ENCODE measurements around the gene EZR.
"Not testable (repeated sequence)": the region's sequence is repeated elsewhere in the genome, so short reads cannot be mapped to it uniquely, and the experiment has no call there.

Gene EZR

GRCh38 chr6:158840465-158840864, 21.3 kb upstream of the EZR start:
- DNase-seq, result no peak

GRCh38 chr6:158839796-158840195, 20.6 kb upstream of the EZR start:
- DNase-seq, result no peak

GRCh38 chr6:158838790-158839189, 19.6 kb upstream of the EZR start:
- not testable (repeated sequence) for DNase-seq

DNA sequence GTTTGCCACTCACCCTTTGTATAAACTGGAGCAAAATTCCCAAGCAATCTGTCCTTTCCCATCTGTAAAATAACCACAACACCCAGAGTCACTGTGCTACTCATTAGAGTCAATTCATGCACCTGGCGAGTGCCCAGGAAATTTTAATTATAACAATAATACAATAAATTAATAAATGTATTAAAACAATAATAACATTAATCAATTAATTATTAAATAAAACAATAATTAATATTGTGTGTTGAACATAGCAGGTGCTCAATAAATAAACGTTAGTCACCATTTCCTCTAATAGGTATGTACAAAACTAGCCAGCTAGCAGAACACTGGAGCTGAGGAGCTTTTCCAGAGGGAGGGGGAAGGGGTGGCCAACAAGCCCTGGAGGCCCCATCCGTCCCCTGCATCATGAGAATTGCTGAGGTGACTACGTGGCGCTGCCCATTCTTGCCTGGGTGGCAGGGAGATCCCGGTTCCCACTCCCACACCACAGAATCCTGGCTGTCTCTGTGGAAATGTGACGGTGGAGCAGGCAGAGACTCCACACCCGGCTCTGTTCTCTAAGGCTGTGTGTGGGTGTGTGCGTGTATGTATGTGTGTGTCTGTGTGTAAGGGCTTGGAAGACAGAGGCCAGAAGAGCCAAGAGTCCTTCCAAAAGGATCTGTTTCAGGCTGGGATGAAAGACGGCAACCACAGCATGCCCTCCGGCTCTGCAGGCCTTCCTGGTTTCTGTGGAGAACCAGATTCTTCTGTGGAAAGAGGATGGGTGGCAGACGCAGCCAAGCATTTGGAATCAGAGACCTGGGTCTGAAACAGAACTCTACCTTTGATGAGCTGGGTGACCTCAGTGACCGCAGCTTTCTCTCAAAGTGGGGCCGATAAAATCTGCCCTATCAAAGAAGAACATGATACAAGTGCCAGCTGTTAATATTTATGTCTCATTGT, 18.8 kb upstream of the EZR start:
- no peak for DNase-seq

DNA sequence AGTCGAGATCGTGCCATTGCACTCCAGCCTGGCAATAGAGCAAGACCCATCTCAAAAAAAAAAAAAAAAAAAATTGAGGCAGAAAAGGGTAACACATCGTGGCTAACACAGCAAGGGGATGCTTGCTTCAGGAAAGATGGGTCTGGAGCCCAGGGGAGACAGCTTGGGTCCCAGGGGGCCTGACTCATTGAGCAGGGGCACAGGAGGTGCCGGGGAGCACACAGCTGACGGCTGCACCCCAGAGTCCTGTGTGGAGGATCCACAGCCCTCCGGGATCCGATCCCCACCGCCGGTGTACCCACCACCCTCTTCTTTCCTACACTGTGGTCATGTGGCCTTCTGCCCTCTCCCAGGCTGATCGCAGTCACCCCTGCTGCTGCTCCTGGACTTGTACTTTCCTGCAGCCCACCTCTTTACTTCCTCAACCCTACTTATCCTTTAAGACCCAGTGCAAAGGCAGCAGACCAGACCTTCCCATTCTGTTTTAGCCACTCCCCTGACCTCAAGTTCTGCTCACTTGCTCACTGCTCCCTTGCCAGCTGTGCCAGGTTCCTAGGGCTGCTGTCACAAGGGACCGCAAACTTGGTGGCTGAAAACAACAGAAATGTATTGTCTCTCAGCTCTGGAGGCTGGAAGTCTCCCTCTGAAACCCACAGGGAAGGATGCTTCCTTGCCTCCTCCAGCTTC, 17.6 kb upstream of the EZR start:
- no peak for DNase-seq

- DNase-seq, result no peak
These were observed 16.6 kb upstream of the EZR start for GRCh38 chr6:158835616-158836221.

GRCh38 chr6:158834675-158835385, 15.7 kb upstream of the EZR start:
- no peak for DNase-seq

- not testable (repeated sequence) for DNase-seq
These were observed 13.6 kb upstream of the EZR start for GRCh38 chr6:158832807-158833206.

DNA sequence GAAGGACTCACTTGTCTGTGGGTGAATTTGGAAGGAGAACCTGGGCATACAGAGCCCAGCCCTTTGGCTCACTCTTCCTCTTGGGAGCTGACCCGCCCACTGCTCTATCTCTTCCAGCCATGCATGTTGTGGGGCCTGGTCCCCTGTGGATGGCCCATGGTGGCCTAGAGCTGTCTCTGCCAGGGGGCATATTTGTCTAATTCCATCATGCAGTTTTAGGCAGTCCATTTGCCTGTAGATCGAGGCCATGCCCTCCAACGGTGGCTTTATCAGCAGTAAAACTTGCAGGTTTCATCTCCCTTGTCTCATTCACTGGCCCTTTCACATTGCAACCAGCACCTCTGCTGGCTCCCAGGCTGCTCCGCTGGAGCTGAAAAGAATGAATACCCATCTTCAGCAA, 12.9 kb upstream of the EZR start:
- no peak for DNase-seq

DNA sequence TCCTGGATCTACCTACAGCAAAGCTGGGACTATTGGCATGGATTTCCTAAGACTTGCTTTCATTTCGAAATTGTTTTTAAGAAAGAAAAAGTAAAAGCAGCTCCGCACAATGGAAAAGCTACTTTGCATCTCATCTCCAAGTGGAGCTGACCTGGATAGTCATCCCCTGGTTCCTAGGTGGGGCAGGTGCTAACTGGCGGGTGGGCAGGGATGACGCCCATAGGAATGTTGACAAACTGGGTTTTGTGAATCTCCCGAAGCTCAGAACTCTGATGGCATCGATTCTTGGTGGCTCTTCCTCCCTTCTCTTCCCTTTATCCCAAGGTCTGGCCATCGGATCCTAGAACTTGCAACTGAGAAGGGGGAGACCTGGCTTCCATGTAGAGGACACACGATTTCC, 12.4 kb upstream of the EZR start:
- no peak for DNase-seq

GRCh38 chr6:158830736-158831135, 11.6 kb upstream of the EZR start:
- no peak for DNase-seq

DNA sequence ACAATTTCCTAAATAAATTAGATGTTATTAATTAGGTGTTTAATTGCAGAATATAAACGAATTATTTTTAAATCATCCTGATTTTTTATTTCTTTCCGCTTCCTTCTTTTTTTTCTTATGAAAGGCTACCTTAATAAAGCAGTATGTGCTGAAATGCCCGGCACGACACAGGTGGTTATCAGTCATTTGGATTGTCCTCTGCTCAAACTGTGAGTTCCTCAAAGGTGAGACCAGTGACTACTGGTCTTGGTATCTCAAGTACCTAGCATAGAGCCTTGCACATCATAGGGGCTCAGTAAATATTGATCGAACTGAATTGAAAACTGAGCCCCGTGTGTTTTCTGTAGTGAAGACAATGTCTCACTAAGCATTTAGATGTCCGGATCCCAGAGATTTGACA, 9.6 kb upstream of the EZR start:
- DNase-seq, result no peak

- DNase-seq, result no peak
These were observed 7.8 kb upstream of the EZR start for GRCh38 chr6:158826819-158827501.

DNA sequence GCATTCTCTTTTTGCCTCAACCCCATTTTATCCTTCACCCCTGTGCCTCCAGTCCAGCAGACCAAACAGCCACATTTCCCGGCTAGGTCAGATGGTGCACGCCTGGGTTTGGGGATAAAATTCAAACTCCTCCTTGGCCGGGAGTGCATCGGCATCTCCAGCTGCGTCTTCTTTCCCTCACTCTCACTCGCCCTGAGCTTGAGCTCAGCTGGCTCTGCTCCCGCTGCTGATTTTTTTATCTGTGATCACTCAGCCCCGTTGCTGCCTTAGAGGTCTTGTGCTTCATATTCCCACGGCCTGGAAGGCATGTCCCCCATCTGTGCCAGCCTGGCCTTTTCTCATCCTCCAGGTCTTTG, 6.8 kb upstream of the EZR start:
- no peak for DNase-seq

GRCh38 chr6:158825038-158825950, 6.1 kb upstream of the EZR start:
- no peak for DNase-seq

DNA sequence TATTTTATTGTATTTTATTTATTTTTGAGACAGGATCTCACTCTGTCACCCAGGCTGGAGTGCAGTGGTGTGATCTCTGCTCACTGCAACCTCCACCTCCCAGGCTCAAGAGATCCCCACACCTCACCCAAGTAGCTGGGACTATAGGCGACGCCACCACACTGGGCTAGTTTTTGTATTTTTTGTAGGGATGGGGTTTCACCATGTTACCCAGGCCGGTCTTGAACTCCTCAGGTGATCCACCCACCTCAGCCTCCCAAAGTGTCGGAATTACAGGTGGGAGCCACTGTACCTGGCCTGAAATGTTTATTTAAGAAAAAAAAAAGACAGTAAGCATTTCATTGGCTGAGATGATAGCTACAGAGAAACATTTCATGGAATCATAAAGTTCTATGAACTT, 4.4 kb upstream of the EZR start:
- not testable (repeated sequence) for DNase-seq

GRCh38 chr6:158819977-158820622, 932 bp upstream of the EZR start:
- no peak for DNase-seq

GRCh38 chr6:158818581-158819212, 471 bp downstream of the EZR start:
- peak; percentile 78 for DNase-seq

DNA sequence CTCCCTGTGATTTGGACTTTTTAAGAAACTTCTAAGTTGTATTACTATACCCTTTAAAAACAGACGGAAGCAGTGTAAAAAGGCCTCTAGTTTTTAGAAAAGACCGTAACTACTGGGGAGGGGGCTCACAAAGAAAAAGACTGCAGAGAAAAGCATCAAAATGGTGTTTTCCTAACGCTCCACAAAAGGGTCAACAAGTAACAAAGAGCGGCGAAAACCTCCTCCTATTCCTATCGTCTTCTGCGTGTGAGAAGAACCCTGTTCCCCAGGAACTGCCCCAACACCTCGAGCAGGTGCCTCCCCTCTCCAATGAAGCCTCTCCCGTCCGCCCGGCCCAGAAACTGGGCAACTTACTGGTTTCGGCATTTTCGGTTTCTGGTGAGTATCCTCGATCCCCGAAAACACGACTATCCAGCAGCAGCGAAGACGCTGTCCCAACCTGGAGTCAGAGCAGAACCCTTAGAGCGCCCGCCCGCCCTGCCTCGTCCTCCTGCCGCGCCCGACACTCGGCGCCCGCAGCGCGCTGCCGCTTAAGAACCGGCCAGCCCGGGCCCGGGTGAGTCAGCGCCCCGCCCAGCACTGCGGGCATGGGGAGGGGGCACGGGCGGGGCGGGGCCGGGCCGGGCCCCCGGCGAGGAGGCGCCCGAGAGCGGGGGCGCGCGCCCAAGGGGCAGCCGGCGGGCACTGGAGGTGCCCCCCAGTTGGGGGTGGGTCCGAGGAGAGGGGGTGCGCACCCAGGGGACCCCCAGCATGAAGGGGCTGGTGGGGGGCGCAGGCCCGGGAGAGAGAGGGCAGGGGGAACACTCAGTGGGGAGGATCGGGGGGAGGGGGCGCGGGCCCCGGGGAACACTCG, 1.2 kb downstream of the EZR start:
- peak; percentile 81 for DNase-seq
